Fibroblast of villous mesenchyme (primary cell): Measurements from ENCODE around the gene MSH3. TPM values are rescaled to one million over a fixed set of nuclear protein-coding genes. Genes with fewer than 3 reads are reported as not detected.
"Not testable (repeated sequence)": the region's sequence is repeated elsewhere in the genome, so short reads cannot be mapped to it uniquely, and the experiment has no call there.

Source experiments
- DNase-seq: peaks from one replicate; pipeline ENCODE4 v3.0.0-alpha.2; 2010; ENCODE audit warnings: low read depth
- H3K4me3 ChIP-seq: 2 replicates; pipeline ENCODE4 v1.5.1; 2011; ENCODE audit warnings: low read depth, mild to moderate bottlenecking, low read length
- total RNA-seq: library from RNA; depleted of rRNA; stranded (reverse); fragments of >200 nt; gene quantifications from 2 replicates; pipeline ENCODE4 v1.2.3, GENCODE V29; 2012
- TF ChIP-seq, protein P1 (sequence below): IDR thresholded peaks from 2 replicates; pipeline ENCODE4 v1.5.1; 2012; ENCODE audit warnings: low read depth, mild to moderate bottlenecking, low read length; ENCODE audit not compliant: insufficient read depth

The MSH3 gene
- total RNA-seq, 1 donor = 22.5 TPM

DNA sequence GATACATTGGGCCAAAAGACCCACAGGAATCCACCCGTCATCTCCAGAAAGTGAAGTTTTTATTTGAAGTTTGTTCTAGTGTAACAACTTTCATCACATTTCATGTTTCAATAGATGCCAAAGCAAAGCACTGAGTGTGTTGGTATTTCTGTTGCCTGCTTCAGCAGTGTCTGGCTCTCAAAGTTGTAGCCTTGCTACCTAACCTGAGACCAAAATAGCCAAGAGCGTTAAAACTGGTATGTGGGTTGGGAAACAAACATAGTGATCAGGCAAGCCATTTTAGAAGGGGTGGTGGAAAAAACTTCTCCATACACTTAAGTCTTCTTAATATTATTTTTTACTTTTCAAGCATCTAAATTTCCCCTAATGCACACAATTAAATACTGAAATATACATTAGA lies 150.6 kb downstream of the MSH3 start:
- no peak for DNase-seq
- TF ChIP-seq, protein P1, sequence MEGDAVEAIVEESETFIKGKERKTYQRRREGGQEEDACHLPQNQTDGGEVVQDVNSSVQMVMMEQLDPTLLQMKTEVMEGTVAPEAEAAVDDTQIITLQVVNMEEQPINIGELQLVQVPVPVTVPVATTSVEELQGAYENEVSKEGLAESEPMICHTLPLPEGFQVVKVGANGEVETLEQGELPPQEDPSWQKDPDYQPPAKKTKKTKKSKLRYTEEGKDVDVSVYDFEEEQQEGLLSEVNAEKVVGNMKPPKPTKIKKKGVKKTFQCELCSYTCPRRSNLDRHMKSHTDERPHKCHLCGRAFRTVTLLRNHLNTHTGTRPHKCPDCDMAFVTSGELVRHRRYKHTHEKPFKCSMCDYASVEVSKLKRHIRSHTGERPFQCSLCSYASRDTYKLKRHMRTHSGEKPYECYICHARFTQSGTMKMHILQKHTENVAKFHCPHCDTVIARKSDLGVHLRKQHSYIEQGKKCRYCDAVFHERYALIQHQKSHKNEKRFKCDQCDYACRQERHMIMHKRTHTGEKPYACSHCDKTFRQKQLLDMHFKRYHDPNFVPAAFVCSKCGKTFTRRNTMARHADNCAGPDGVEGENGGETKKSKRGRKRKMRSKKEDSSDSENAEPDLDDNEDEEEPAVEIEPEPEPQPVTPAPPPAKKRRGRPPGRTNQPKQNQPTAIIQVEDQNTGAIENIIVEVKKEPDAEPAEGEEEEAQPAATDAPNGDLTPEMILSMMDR = no peak

GRCh38 chr5:80806929-80807328 lies 152.5 kb downstream of the MSH3 start:
- TF ChIP-seq, protein P1 = no peak
- no peak for DNase-seq
- no peak overlapping the region for H3K4me3 ChIP-seq

More for the DNA sequence above, 150.6 kb downstream of the MSH3 start:
- no peak overlapping the region for H3K4me3 ChIP-seq

DNA sequence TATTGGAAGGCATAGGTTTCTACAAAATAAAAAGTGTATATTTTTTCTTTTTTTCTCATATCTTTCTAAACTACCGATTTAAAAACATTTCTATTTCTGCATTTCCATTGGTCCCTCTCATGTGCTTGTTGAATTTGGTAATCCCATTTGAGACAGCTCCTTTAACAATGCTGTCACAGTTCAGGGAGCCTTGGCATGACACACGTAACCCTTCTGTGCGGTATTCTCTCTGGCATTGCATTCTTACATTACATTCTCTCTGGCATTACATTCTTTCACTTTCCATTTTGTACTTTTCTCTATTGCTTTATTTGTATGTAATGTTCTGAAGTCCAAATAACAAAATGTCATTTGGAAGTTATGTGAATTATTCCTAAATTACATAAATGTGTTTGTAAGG lies 155.0 kb downstream of the MSH3 start:
- no peak overlapping the region for H3K4me3 ChIP-seq
- DNase-seq = no peak
- TF ChIP-seq, protein P1 = no peak

DNA sequence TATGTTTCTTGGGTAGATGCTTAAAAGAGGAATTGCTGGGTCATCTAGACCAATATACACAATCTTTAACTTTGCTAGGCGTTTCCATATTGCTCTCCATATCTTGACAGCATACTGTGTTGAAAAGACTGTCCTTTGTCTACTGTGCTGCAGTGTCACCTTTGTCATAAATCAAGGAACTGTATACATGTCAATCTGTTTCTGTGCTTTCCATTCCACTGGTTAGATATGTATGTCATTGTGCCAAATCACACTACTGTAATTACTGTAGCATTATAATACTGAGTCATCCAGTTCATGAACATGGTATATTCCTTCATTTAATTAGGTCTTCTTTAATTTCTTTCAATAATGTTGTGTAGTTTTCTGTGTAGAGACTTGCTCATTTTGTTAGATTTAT lies 156.0 kb downstream of the MSH3 start:
- no peak for DNase-seq
- TF ChIP-seq, protein P1 = no peak
- no peak overlapping the region for H3K4me3 ChIP-seq

DNA sequence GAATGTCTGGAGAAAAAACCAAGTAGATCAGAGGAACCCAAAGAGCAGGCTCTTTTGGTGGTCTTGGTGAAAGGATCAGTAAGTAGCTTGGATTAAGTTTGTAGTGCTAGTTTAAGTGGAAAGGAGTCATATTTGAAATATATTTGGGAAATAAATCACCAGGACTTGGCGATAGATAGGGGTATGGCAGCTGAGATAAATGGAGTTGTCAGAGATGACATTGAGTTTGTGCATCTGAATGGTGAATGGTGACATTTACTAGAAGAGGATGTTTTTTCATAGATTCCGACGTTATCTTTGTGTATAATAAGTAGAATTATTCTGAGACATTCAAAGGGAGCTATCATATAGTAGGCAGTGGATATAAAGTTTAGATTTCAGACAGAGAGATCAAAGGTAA lies 162.1 kb downstream of the MSH3 start:
- DNase-seq = no peak
- no peak overlapping the region for H3K4me3 ChIP-seq
- TF ChIP-seq, protein P1 = no peak

- no peak overlapping the region for H3K4me3 ChIP-seq
- DNase-seq = no peak
- TF ChIP-seq, protein P1 = no peak
Measured at GRCh38 chr5:80820685-80821084, 166.2 kb downstream of the MSH3 start.

GRCh38 chr5:80822640-80823039 lies 168.2 kb downstream of the MSH3 start:
- H3K4me3 ChIP-seq = no peak overlapping the region
- TF ChIP-seq, protein P1 = no peak
- no peak for DNase-seq

DNA sequence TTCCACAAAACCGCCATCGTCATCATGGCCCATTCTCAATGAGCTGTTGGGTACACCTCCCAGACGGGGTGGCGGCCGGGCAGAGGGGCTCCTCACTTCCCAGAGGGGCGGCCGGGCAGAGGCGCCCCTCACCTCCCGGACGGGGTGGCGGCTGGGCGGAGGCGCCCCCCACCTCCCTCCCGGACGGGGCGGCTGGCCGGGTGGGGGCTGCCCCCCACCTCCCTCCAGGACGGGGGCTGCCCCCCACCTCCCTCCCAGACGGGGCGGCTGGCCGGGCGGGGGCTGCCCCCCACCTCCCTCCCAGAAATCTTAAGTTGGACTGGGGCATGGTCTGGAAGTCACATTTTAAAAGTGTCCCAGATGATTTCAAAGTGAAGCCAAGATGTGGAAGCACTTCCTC lies 169.7 kb downstream of the MSH3 start:
- H3K4me3 ChIP-seq, DNase-seq: not testable (repeated sequence)
